HepG2 (cell line): ENCODE measurements around the gene HTR3B.

Source experiments
- EZH2 ChIP-seq: conservative IDR thresholded peaks from 2 replicates; pipeline ENCODE4 v1.6.1; 2012; ENCODE audit warnings: mild to moderate bottlenecking, low read depth, low read length, moderate library complexity
- FOXK2 ChIP-seq: fragments of 450-650 bp; IDR thresholded peaks from 2 replicates; pipeline ENCODE4 v1.6.1; 2016
- HNRNPLL ChIP-seq: fragments of 200-400 bp; formaldehyde crosslinking; IDR thresholded peaks from 2 replicates; pipeline ENCODE4 v1.6.1; 2017; ENCODE audit warnings: mild to moderate bottlenecking, low read depth, low read length; ENCODE audit not compliant: poor library complexity, severe bottlenecking
- REPIN1 ChIP-seq: sonication (generic); formaldehyde crosslinking; IDR thresholded peaks from 2 replicates; pipeline ENCODE4 v1.8.0; 2022; ENCODE audit warnings: missing genetic modification reagents, low read depth, mild to moderate bottlenecking, borderline replicate concordance
- ZFP36 ChIP-seq: fragments of 150-350 bp; IDR thresholded peaks from 2 replicates; pipeline ENCODE4 v1.6.1; 2018; ENCODE audit warnings: borderline replicate concordance, low read length, low read depth; ENCODE audit not compliant: partially characterized antibody
- ZNF292 ChIP-seq: sonication (generic); formaldehyde crosslinking; IDR thresholded peaks from 2 replicates; pipeline ENCODE4 v1.8.1; 2022; ENCODE audit warnings: mild to moderate bottlenecking, low read depth, missing genetic modification reagents, borderline replicate concordance
- ZNF501 ChIP-seq: sonication (generic); formaldehyde crosslinking; IDR thresholded peaks from 2 replicates; pipeline ENCODE4 v1.5.1; 2020; ENCODE audit warnings: mild to moderate bottlenecking, moderate library complexity, missing genetic modification reagents
- ZNF530 ChIP-seq: sonication (generic); formaldehyde crosslinking; IDR thresholded peaks from 2 replicates; pipeline ENCODE4 v1.5.0; 2020; ENCODE audit warnings: low read depth, mild to moderate bottlenecking, missing genetic modification reagents
- TF ChIP-seq, protein P1 (sequence below): sonication (generic); formaldehyde crosslinking; IDR thresholded peaks from 2 replicates; pipeline ENCODE4 v1.5.0; 2020; ENCODE audit warnings: mild to moderate bottlenecking, missing genetic modification reagents, moderate library complexity
- TF ChIP-seq, protein P2 (sequence below), 2 experiments: IDR thresholded peaks; 2 replicates each; pipeline ENCODE4 v1.6.1; 2011 to 2012; ENCODE audit warnings: low read length in 2 of 2, borderline replicate concordance in 1 of 2, low read depth in 1 of 2, mild to moderate bottlenecking in 1 of 2, moderate library complexity in 1 of 2
- TF ChIP-seq, protein P3 (sequence below): sonication (generic); formaldehyde crosslinking; IDR thresholded peaks from 2 replicates; pipeline ENCODE4 v1.5.1; 2020; ENCODE audit warnings: missing genetic modification reagents, mild to moderate bottlenecking, borderline replicate concordance
- TF ChIP-seq, protein P4 (sequence below), 2 experiments: sonication (generic) in 1 of 2; formaldehyde crosslinking in 1 of 2; IDR thresholded peaks; 2 replicates each; pipeline versions ENCODE4 v1.5.1 to v1.6.1; 2011 to 2020; ENCODE audit warnings: borderline replicate concordance in 1 of 2, low read depth in 1 of 2, low read length in 1 of 2, mild to moderate bottlenecking in 1 of 2, missing genetic modification reagents in 1 of 2, moderate library complexity in 1 of 2
- TF ChIP-seq, protein P5 (sequence below): sonication (generic); formaldehyde crosslinking; IDR thresholded peaks from 2 replicates; pipeline ENCODE4 v1.8.0; 2022; ENCODE audit warnings: missing genetic modification reagents, mild to moderate bottlenecking, moderate library complexity, borderline replicate concordance
- TF ChIP-seq, protein P6 (sequence below): IDR thresholded peaks from 2 replicates; pipeline ENCODE4 v1.6.1; 2016; ENCODE audit warnings: control low read depth

DNA sequence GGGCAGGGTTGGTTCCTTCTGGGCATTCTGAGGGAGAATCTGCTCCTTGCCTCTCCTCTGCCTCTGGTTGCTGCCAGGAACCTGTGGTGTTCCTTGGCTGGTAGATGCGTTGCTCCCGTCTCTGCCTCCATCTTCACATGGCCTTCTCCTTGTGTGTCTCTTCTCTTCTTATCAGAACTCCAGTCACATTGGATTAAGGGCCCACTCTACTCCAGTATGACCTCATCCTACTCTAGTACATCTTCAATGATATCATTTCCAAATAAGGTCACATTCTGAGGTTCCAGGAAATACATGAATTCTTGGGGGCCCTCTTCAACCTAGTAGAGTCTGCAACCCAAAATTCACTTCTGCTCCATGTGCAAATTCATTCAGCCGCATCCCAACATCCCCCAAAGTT, 33.3 kb downstream of the HTR3B start:
- TF ChIP-seq FOXK2 = no peak
- TF ChIP-seq, protein P1, sequence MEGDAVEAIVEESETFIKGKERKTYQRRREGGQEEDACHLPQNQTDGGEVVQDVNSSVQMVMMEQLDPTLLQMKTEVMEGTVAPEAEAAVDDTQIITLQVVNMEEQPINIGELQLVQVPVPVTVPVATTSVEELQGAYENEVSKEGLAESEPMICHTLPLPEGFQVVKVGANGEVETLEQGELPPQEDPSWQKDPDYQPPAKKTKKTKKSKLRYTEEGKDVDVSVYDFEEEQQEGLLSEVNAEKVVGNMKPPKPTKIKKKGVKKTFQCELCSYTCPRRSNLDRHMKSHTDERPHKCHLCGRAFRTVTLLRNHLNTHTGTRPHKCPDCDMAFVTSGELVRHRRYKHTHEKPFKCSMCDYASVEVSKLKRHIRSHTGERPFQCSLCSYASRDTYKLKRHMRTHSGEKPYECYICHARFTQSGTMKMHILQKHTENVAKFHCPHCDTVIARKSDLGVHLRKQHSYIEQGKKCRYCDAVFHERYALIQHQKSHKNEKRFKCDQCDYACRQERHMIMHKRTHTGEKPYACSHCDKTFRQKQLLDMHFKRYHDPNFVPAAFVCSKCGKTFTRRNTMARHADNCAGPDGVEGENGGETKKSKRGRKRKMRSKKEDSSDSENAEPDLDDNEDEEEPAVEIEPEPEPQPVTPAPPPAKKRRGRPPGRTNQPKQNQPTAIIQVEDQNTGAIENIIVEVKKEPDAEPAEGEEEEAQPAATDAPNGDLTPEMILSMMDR (CRISPR knock-in tag) = no peak
- TF ChIP-seq, protein P2, sequence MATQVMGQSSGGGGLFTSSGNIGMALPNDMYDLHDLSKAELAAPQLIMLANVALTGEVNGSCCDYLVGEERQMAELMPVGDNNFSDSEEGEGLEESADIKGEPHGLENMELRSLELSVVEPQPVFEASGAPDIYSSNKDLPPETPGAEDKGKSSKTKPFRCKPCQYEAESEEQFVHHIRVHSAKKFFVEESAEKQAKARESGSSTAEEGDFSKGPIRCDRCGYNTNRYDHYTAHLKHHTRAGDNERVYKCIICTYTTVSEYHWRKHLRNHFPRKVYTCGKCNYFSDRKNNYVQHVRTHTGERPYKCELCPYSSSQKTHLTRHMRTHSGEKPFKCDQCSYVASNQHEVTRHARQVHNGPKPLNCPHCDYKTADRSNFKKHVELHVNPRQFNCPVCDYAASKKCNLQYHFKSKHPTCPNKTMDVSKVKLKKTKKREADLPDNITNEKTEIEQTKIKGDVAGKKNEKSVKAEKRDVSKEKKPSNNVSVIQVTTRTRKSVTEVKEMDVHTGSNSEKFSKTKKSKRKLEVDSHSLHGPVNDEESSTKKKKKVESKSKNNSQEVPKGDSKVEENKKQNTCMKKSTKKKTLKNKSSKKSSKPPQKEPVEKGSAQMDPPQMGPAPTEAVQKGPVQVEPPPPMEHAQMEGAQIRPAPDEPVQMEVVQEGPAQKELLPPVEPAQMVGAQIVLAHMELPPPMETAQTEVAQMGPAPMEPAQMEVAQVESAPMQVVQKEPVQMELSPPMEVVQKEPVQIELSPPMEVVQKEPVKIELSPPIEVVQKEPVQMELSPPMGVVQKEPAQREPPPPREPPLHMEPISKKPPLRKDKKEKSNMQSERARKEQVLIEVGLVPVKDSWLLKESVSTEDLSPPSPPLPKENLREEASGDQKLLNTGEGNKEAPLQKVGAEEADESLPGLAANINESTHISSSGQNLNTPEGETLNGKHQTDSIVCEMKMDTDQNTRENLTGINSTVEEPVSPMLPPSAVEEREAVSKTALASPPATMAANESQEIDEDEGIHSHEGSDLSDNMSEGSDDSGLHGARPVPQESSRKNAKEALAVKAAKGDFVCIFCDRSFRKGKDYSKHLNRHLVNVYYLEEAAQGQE (IDR thresholded peaks at IDR 0.05; ENCODE audit: borderline replicate concordance in 1 of 2, low read depth in 1 of 2, low read length in 2 of 2) = no peak
- TF ChIP-seq, protein P3, sequence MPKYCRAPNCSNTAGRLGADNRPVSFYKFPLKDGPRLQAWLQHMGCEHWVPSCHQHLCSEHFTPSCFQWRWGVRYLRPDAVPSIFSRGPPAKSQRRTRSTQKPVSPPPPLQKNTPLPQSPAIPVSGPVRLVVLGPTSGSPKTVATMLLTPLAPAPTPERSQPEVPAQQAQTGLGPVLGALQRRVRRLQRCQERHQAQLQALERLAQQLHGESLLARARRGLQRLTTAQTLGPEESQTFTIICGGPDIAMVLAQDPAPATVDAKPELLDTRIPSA (CRISPR knock-in tag) = no peak
- TF ChIP-seq, protein P4, sequence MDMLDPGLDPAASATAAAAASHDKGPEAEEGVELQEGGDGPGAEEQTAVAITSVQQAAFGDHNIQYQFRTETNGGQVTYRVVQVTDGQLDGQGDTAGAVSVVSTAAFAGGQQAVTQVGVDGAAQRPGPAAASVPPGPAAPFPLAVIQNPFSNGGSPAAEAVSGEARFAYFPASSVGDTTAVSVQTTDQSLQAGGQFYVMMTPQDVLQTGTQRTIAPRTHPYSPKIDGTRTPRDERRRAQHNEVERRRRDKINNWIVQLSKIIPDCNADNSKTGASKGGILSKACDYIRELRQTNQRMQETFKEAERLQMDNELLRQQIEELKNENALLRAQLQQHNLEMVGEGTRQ (IDR thresholded peaks at IDR 0.05; ENCODE audit: low read depth, low read length) = no peak
- TF ChIP-seq, protein P4 (CRISPR knock-in tag; IDR thresholded peaks at IDR 0.05; ENCODE audit: borderline replicate concordance) = no peak
- TF ChIP-seq HNRNPLL = no peak
- TF ChIP-seq ZNF501 = no peak
- TF ChIP-seq, protein P5, sequence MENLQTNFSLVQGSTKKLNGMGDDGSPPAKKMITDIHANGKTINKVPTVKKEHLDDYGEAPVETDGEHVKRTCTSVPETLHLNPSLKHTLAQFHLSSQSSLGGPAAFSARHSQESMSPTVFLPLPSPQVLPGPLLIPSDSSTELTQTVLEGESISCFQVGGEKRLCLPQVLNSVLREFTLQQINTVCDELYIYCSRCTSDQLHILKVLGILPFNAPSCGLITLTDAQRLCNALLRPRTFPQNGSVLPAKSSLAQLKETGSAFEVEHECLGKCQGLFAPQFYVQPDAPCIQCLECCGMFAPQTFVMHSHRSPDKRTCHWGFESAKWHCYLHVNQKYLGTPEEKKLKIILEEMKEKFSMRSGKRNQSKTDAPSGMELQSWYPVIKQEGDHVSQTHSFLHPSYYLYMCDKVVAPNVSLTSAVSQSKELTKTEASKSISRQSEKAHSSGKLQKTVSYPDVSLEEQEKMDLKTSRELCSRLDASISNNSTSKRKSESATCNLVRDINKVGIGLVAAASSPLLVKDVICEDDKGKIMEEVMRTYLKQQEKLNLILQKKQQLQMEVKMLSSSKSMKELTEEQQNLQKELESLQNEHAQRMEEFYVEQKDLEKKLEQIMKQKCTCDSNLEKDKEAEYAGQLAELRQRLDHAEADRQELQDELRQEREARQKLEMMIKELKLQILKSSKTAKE (CRISPR knock-in tag) = no peak
- no peak for TF ChIP-seq REPIN1 (CRISPR knock-in tag)
- TF ChIP-seq, protein P6, sequence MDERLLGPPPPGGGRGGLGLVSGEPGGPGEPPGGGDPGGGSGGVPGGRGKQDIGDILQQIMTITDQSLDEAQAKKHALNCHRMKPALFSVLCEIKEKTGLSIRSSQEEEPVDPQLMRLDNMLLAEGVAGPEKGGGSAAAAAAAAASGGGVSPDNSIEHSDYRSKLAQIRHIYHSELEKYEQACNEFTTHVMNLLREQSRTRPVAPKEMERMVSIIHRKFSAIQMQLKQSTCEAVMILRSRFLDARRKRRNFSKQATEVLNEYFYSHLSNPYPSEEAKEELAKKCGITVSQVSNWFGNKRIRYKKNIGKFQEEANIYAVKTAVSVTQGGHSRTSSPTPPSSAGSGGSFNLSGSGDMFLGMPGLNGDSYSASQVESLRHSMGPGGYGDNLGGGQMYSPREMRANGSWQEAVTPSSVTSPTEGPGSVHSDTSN (CRISPR knock-in tag) = no peak
- TF ChIP-seq ZNF292 = no peak
- no peak for TF ChIP-seq ZNF530 (CRISPR knock-in tag)
- TF ChIP-seq EZH2 = no peak
- no peak for TF ChIP-seq ZFP36
